ENCODE data around the gene CLK3. TPM values are rescaled to one million over a fixed set of nuclear protein-coding genes. Genes with fewer than 3 reads are reported as not detected.

The CLK3 gene
- total and polyA plus RNA-seq, 2 donors (not counting 1 experiment from before 2014, with no cell fraction given): 39.9 to 43.1 TPM

DNA sequence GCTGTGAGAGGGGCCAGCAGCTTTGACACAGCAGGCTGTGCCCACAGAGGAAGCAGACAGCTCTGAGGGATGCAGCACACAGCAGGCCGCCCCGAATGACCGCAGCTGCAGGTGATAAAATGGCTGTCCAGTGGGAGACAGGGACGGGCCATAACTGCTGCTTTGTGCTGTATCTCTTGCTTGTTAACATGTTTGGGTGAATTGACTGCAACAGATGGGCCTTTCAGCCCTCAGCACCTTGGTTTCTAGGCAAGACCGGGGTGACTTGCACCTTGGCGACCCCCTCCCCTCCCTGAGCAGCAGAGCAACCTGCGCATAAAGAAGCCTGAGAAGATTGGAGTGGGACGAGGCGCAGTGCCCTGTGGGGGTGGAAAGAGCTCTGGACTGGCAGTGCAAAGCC is 36.6 kb upstream of the CLK3 start:
- Histone ChIP-seq H3K4me2 (ENCODE audit: extremely low read depth, insufficient read depth, low read length) (no peak overlapping the region), H2AFZ (ENCODE audit: low read length) (no peak overlapping the region), H3K36me3 (ENCODE audit: control insufficient read depth, insufficient read depth, low read length) (no peaks in the 10 kb centered on the region), H3K4me3 (replicated peaks in 1 of 4; ENCODE audit: control extremely low read depth in 1 of 4, insufficient read depth in 1 of 4, low read depth in 3 of 4, low read length in 4 of 4) (no peak overlapping the region), H3K27me3 (ENCODE audit: control insufficient read depth, insufficient read depth, low read length) (no peaks in the 10 kb centered on the region), H4K20me1 (ENCODE audit: control insufficient read depth, extremely low read depth, insufficient read depth, low read length) (no peaks in the 10 kb centered on the region), H3K9me3 (ENCODE audit: control insufficient read depth, insufficient read depth, low read depth, low read length) (no peaks in the 10 kb centered on the region), H3K9ac (ENCODE audit: insufficient read depth, low read length) (no peak overlapping the region), H3K4me1 (ENCODE audit: control insufficient read depth, extremely low read depth, insufficient read depth, low read length) (no peaks in the 10 kb centered on the region), H3K79me2 (ENCODE audit: control insufficient read depth, insufficient read depth, low read length) (no peaks in the 10 kb centered on the region), H3K27ac (ENCODE audit: insufficient read depth, low read length) (no peak overlapping the region)
- TF ChIP-seq, protein P1, sequence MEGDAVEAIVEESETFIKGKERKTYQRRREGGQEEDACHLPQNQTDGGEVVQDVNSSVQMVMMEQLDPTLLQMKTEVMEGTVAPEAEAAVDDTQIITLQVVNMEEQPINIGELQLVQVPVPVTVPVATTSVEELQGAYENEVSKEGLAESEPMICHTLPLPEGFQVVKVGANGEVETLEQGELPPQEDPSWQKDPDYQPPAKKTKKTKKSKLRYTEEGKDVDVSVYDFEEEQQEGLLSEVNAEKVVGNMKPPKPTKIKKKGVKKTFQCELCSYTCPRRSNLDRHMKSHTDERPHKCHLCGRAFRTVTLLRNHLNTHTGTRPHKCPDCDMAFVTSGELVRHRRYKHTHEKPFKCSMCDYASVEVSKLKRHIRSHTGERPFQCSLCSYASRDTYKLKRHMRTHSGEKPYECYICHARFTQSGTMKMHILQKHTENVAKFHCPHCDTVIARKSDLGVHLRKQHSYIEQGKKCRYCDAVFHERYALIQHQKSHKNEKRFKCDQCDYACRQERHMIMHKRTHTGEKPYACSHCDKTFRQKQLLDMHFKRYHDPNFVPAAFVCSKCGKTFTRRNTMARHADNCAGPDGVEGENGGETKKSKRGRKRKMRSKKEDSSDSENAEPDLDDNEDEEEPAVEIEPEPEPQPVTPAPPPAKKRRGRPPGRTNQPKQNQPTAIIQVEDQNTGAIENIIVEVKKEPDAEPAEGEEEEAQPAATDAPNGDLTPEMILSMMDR (conservative IDR thresholded peaks at IDR 0.05 in 1 of 2, IDR thresholded peaks at IDR 0.05 in 1 of 2; ENCODE audit: low read depth in 1 of 2, low read length in 2 of 2): no peak
- TF ChIP-seq EZH2 (IDR thresholded peaks at IDR 0.05; ENCODE audit: low read length, missing control alignments): no peak
- no peak for DNase-seq (ENCODE audit: low read depth in 2 of 2)

DNA sequence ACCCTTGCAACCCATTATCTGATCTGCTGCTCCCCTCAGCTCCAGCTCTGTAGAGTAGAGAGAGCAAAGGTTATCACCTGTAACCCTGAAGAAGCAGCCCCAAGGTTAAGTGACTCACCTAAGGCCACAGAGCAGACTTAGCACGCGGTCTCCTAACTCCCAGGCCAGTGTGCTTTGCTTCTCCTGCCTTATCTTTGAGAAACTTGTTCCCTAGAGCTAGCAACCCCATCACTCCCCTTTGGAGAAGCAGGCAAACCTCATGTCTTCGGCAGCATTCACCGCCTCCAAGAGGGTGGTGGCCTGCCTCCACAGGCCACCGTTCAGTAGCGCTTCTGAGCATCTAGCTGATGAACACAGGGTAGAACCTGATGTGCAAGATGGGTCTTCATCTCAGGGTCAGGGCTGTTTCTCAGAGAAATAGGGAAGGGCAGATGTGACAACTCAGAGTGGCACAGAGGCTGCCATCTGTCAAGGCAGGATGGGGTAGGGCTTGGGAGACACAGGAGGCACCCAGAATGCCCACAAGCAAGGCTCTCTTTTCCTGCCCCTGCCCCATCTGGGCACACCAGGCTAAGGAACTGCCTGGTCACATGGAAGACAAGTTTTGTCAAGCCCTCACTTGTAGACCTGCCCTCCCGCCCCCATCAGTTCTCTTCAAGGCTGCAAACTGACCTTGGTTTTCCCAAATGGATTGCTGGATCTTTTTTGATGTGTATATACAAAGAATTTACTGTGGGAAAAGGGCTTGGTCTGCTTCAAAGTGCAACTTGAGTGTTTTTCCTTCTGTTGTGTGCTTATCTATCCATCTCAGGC is 34.9 kb upstream of the CLK3 start:
- Histone ChIP-seq H3K4me3 (replicated peaks in 1 of 4; ENCODE audit: control extremely low read depth in 1 of 4, insufficient read depth in 1 of 4, low read depth in 3 of 4, low read length in 4 of 4) (no peak overlapping the region), H3K9me3 (ENCODE audit: control insufficient read depth, insufficient read depth, low read depth, low read length) (no peaks in the 10 kb centered on the region), H2AFZ (ENCODE audit: low read length) (no peak overlapping the region), H3K27ac (ENCODE audit: insufficient read depth, low read length) (no peak overlapping the region), H3K4me1 (ENCODE audit: control insufficient read depth, extremely low read depth, insufficient read depth, low read length) (no peaks in the 10 kb centered on the region), H3K36me3 (ENCODE audit: control insufficient read depth, insufficient read depth, low read length) (no peaks in the 10 kb centered on the region), H3K27me3 (ENCODE audit: control insufficient read depth, insufficient read depth, low read length) (no peaks in the 10 kb centered on the region), H4K20me1 (ENCODE audit: control insufficient read depth, extremely low read depth, insufficient read depth, low read length) (no peaks in the 10 kb centered on the region), H3K4me2 (ENCODE audit: extremely low read depth, insufficient read depth, low read length) (no peak overlapping the region), H3K79me2 (ENCODE audit: control insufficient read depth, insufficient read depth, low read length) (no peaks in the 10 kb centered on the region), H3K9ac (ENCODE audit: insufficient read depth, low read length) (no peak overlapping the region)
- no peak for TF ChIP-seq EZH2 (IDR thresholded peaks at IDR 0.05; ENCODE audit: low read length, missing control alignments)
- TF ChIP-seq, protein P1 (conservative IDR thresholded peaks at IDR 0.05 in 1 of 2, IDR thresholded peaks at IDR 0.05 in 1 of 2; ENCODE audit: low read depth in 1 of 2, low read length in 2 of 2): no peak
- DNase-seq (ENCODE audit: low read depth in 2 of 2): no peak

DNA sequence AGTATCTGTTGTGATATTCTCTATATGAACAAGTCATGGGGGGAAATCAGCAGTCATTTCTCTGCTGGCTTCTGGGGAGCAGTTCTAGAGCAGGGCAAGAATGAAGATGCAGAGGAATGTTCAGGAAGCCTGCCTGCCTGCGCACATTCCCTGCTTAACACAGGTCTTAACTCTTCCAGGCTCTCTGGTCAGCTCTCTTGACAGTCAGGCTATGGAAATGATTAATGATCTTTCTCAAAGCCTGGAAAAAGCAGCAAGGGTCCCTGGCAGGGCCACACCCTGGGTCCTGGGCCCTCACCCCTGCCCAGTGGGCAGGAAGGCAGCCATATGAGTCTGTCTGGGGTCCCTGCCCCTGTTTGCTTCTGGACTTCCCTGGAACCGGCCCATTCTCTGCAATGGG is 31.4 kb upstream of the CLK3 start:
- Histone ChIP-seq H3K27ac (ENCODE audit: insufficient read depth, low read length) (no peak overlapping the region), H3K4me3 (replicated peaks in 1 of 4; ENCODE audit: control extremely low read depth in 1 of 4, insufficient read depth in 1 of 4, low read depth in 3 of 4, low read length in 4 of 4) (no peak overlapping the region), H3K4me2 (ENCODE audit: extremely low read depth, insufficient read depth, low read length) (no peak overlapping the region), H3K27me3 (ENCODE audit: control insufficient read depth, insufficient read depth, low read length) (no peaks in the 10 kb centered on the region), H3K9ac (ENCODE audit: insufficient read depth, low read length) (no peak overlapping the region), H3K36me3 (ENCODE audit: control insufficient read depth, insufficient read depth, low read length) (no peaks in the 10 kb centered on the region), H4K20me1 (ENCODE audit: control insufficient read depth, extremely low read depth, insufficient read depth, low read length) (no peaks in the 10 kb centered on the region), H3K9me3 (ENCODE audit: control insufficient read depth, insufficient read depth, low read depth, low read length) (no peaks in the 10 kb centered on the region), H3K79me2 (ENCODE audit: control insufficient read depth, insufficient read depth, low read length) (no peaks in the 10 kb centered on the region), H3K4me1 (ENCODE audit: control insufficient read depth, extremely low read depth, insufficient read depth, low read length) (peaks cover 5% of the 10 kb centered on the region), H2AFZ (ENCODE audit: low read length) (no peak overlapping the region)
- TF ChIP-seq, protein P1 (conservative IDR thresholded peaks at IDR 0.05 in 1 of 2, IDR thresholded peaks at IDR 0.05 in 1 of 2; ENCODE audit: low read depth in 1 of 2, low read length in 2 of 2): no peak
- TF ChIP-seq EZH2 (IDR thresholded peaks at IDR 0.05; ENCODE audit: low read length, missing control alignments): no peak
- no peak for DNase-seq (ENCODE audit: low read depth in 2 of 2)
